MM.1S (cell line): Measurements from ENCODE around the gene RPL34.

Experiments used
- DNase-seq: peaks from one replicate; pipeline ENCODE4 v3.0.0-alpha.2; 2015
- H2AFZ ChIP-seq: fragments of 300-600 bp; sonication (generic); 2 replicates; pipeline ENCODE4 v1.6.0; 2016; ENCODE audit warnings: antibody characterized with exemption, low read length
- H3F3A ChIP-seq: fragments of 300-600 bp; sonication (generic); 2 replicates; pipeline ENCODE4 v1.6.1; 2016; ENCODE audit warnings: mild to moderate bottlenecking, antibody characterized with exemption, low read length, moderate library complexity, mixed read lengths; ENCODE audit not compliant: insufficient read depth
- H3K27ac ChIP-seq: fragments of 300-600 bp; sonication (generic); 2 replicates; pipeline ENCODE4 v1.5.1; 2016; ENCODE audit warnings: mild to moderate bottlenecking, low read length
- H3K27me3 ChIP-seq: fragments of 300-600 bp; sonication (generic); replicated peaks from 2 replicates; pipeline ENCODE4 v1.6.0; 2016; ENCODE audit warnings: low read length; ENCODE audit not compliant: insufficient read depth
- H3K36me3 ChIP-seq: fragments of 300-600 bp; sonication (generic); replicated peaks from 2 replicates; pipeline ENCODE4 v1.6.1; 2016; ENCODE audit warnings: mild to moderate bottlenecking, low read length, mixed read lengths; ENCODE audit not compliant: insufficient read depth
- H3K4me1 ChIP-seq: fragments of 300-600 bp; sonication (generic); 2 replicates; pipeline ENCODE4 v1.6.1; 2016; ENCODE audit warnings: low read length, mixed read lengths
- H3K4me2 ChIP-seq: fragments of 300-600 bp; sonication (generic); 2 replicates; pipeline ENCODE4 v1.6.0; 2016; ENCODE audit warnings: low read depth, low read length
- H3K4me3 ChIP-seq: fragments of 300-600 bp; sonication (generic); 2 replicates; pipeline ENCODE4 v1.5.1; 2016; ENCODE audit warnings: low read length, mixed read lengths
- H3K79me2 ChIP-seq: fragments of 300-600 bp; sonication (generic); 2 replicates; pipeline ENCODE4 v1.6.1; 2016; ENCODE audit warnings: mixed run types, low read length, mixed read lengths
- H3K9ac ChIP-seq: fragments of 300-600 bp; sonication (generic); 2 replicates; pipeline ENCODE4 v1.6.1; 2016; ENCODE audit warnings: low read length, mixed read lengths
- H3K9me2 ChIP-seq: fragments of 300-600 bp; sonication (generic); replicated peaks from 2 replicates; pipeline ENCODE4 v1.6.1; 2016; ENCODE audit warnings: mild to moderate bottlenecking, low read length, mixed read lengths; ENCODE audit not compliant: insufficient read depth
- H3K9me3 ChIP-seq: fragments of 300-600 bp; sonication (generic); replicated peaks from 2 replicates; pipeline ENCODE4 v1.6.1; 2016; ENCODE audit warnings: mild to moderate bottlenecking, low read length, mixed read lengths; ENCODE audit not compliant: insufficient read depth
- H4K20me1 ChIP-seq: fragments of 300-600 bp; sonication (generic); 2 replicates; pipeline ENCODE4 v1.6.1; 2016; ENCODE audit warnings: mild to moderate bottlenecking, low read length, moderate library complexity, mixed read lengths; ENCODE audit not compliant: insufficient read depth
- CTCF ChIP-seq: fragments of 300-600 bp; sonication (generic); IDR thresholded peaks from 2 replicates; pipeline ENCODE4 v1.5.1; 2016; ENCODE audit warnings: antibody characterized with exemption, low read length, mixed read lengths
- EZH2 ChIP-seq: fragments of 300-600 bp; sonication (generic); optimal IDR thresholded peaks from 2 replicates; pipeline ENCODE3; 2017; ENCODE audit warnings: low read depth, mild to moderate bottlenecking, antibody characterized with exemption, low read length, mixed read lengths
- EZH2phosphoT487 ChIP-seq: fragments of 300-600 bp; sonication (generic); IDR thresholded peaks from 2 replicates; pipeline ENCODE4 v1.6.1; 2018; ENCODE audit warnings: antibody characterized with exemption, low read length

The RPL34 gene

DNA sequence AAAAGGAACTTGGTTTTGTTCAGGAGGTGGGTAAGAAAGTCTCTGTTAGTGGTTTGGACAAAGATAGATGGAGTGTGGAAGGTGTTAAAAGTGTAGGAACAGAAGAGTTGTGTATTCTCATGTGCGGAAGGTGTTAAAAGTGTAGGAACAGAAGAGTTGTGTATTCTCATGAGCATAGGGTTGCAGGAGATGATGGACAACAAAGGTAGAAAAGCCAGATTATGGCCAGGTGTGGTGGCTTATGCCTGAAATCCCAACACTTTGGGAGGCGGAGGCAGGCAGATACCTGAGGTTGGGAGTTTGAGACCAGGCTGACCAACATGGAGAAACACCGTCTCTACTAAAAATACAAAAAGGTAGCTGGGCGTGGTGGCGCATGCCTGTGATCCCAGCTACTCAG, 2.5 kb downstream of the RPL34 start:
- peak overlapping the region; percentile 80; the same call in 1 of the 2 replicates for H3K4me2 ChIP-seq
- H3K9ac ChIP-seq = no peak overlapping the region
- H3K4me3 ChIP-seq = no peak overlapping the region
- peaks cover 14% of the 10 kb centered on the region; the same call in 1 of the 2 replicates for H3K36me3 ChIP-seq
- no peak overlapping the region for H2AFZ ChIP-seq
- TF ChIP-seq CTCF (no peak), EZH2 (no peak), EZH2phosphoT487 (no peak)
- H3K9me2 ChIP-seq = no peaks in the 10 kb centered on the region
- H4K20me1 ChIP-seq = peaks cover 14% of the 10 kb centered on the region; the same call in 1 of the 2 replicates
- H3K27me3 ChIP-seq = no peaks in the 10 kb centered on the region
- no peak overlapping the region for H3K27ac ChIP-seq
- H3K4me1 ChIP-seq = 0 out of 2 replicates have a peak, but pooled peaks cover 3% of the 10 kb centered on the region
- peaks cover 45% of the 10 kb centered on the region for H3K79me2 ChIP-seq
- H3F3A ChIP-seq = 0 out of 2 replicates have a peak, but pooled peaks cover 7% of the 10 kb centered on the region
- DNase-seq = no peak
- H3K9me3 ChIP-seq = no peaks in the 10 kb centered on the region

DNA sequence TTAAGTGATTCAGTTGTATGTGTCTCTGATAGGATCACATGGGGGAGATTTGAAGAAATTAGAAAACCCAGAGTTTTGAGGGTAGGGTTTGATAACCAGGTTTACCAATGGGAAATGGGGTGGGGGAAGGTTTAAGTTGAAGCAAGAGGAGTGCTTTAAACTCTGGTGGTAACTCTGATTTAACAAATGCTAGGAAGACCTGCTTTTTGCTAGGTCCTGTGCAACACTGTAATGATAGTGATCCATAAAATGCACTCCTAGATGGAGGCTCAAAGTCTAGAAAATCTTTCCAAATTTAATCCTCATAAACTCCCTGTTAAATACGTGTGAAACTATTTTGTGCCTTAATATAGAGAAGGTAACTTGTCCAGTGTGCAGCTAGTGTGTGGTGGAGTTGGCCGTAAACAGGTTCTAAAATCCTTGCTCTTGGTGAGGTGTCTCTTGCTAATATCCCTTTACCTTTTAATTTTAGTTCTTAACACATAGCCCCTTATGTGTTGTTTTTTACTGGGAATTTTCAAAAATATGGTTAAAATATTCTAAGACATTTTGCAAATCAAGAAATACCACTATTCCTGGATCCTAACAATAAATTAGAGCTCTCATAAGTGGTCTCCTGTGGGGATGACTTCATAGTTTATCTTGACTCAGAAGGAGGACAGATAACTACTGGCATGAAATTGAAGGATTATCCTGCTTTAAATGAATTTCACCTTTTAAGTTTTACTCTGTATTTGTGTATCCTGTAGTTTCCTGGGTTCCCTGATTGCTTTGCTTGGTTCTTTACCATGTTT, 4.1 kb downstream of the RPL34 start:
- no peak overlapping the region for H2AFZ ChIP-seq
- H3K9me3 ChIP-seq = no peaks in the 10 kb centered on the region
- H3K4me2 ChIP-seq = no peak overlapping the region
- peaks cover 45% of the 10 kb centered on the region for H3K79me2 ChIP-seq
- H3K36me3 ChIP-seq = peaks cover 14% of the 10 kb centered on the region; the same call in 1 of the 2 replicates
- H3K9ac ChIP-seq = no peak overlapping the region
- H3K4me3 ChIP-seq = no peak overlapping the region
- H3F3A ChIP-seq = 0 out of 2 replicates have a peak, but pooled peaks cover 14% of the 10 kb centered on the region
- H3K9me2 ChIP-seq = no peaks in the 10 kb centered on the region
- DNase-seq = no peak
- H4K20me1 ChIP-seq = peaks cover 14% of the 10 kb centered on the region; the same call in 1 of the 2 replicates
- 0 out of 2 replicates have a peak, but pooled peaks cover 3% of the 10 kb centered on the region for H3K4me1 ChIP-seq
- TF ChIP-seq EZH2phosphoT487 (no peak), CTCF (no peak), EZH2 (no peak)
- no peaks in the 10 kb centered on the region for H3K27me3 ChIP-seq
- no peak overlapping the region for H3K27ac ChIP-seq

- no peak for DNase-seq
- no peaks in the 10 kb centered on the region for H3K9me3 ChIP-seq
- TF ChIP-seq EZH2phosphoT487 = no peak
- no peak for TF ChIP-seq CTCF
- TF ChIP-seq EZH2 = no peak
- H3K4me1 ChIP-seq = no peaks in the 10 kb centered on the region
- no peaks in the 10 kb centered on the region for H3K9me2 ChIP-seq
- no peak overlapping the region for H2AFZ ChIP-seq
- H3K4me3 ChIP-seq = no peak overlapping the region
- H3K79me2 ChIP-seq = peaks cover 38% of the 10 kb centered on the region
- peaks cover 19% of the 10 kb centered on the region; the same call in 1 of the 2 replicates for H3K36me3 ChIP-seq
- H4K20me1 ChIP-seq = peaks cover 14% of the 10 kb centered on the region; the same call in 1 of the 2 replicates
- no peak overlapping the region for H3K4me2 ChIP-seq
- H3K9ac ChIP-seq = no peak overlapping the region
- H3K27ac ChIP-seq = no peak overlapping the region
- H3F3A ChIP-seq = 0 out of 2 replicates have a peak, but pooled peaks cover 11% of the 10 kb centered on the region
- H3K27me3 ChIP-seq = no peaks in the 10 kb centered on the region
These were observed 5.7 kb downstream of the RPL34 start for GRCh38 chr4:108626056-108626455.
